CD14-positive monocyte (primary cell): ENCODE results near the gene SLIT3. TPM values are rescaled to one million over a fixed set of nuclear protein-coding genes. Genes with fewer than 3 reads are reported as not detected.

Source experiments
- DNase-seq, 3 donors: peaks; one replicate each; pipeline ENCODE4 v3.0.0-alpha.2; 2011 to 2022
- H2AFZ ChIP-seq: 2 replicates; pipeline ENCODE4 v1.6.0; 2012; ENCODE audit warnings: mild to moderate bottlenecking, low read depth, low read length, inconsistent platforms; ENCODE audit not compliant: insufficient read depth, poor library complexity, severe bottlenecking
- H3K27ac ChIP-seq, 2 donors: 1 replicate in 1 of 2; 2 replicates in 1 of 2; pipeline ENCODE4 v1.5.1; 2012 to 2013; ENCODE audit warnings: low read length in 2 of 2, control low read depth in 1 of 2, inconsistent platforms in 1 of 2, low read depth in 1 of 2, mild to moderate bottlenecking in 1 of 2
- H3K27me3 ChIP-seq, 2 donors: one replicate each; pipeline versions ENCODE4 v1.6.0 to v1.6.1; 2011 to 2013; ENCODE audit warnings: low read length in 2 of 2; ENCODE audit not compliant: control insufficient read depth in 2 of 2, insufficient read depth in 2 of 2
- H3K36me3 ChIP-seq, 2 donors: replicated peaks in 1 of 2; 1 replicate in 1 of 2; 2 replicates in 1 of 2; pipeline versions ENCODE4 v1.5.1 to v1.6.1; 2012 to 2013; ENCODE audit warnings: low read length in 2 of 2, control low read depth in 1 of 2, inconsistent platforms in 1 of 2, mild to moderate bottlenecking in 1 of 2; ENCODE audit not compliant: insufficient read depth in 2 of 2, control insufficient read depth in 1 of 2
- H3K4me1 ChIP-seq, 2 donors: 1 replicate in 1 of 2; 2 replicates in 1 of 2; pipeline versions ENCODE4 v1.5.1 to v1.6.1; 2012 to 2013; ENCODE audit warnings: low read length in 2 of 2, control low read depth in 1 of 2, inconsistent platforms in 1 of 2, mild to moderate bottlenecking in 1 of 2, moderate library complexity in 1 of 2; ENCODE audit not compliant: insufficient read depth in 2 of 2, control insufficient read depth in 1 of 2
- H3K4me2 ChIP-seq: replicated peaks from 2 replicates; pipeline ENCODE3; 2012; ENCODE audit warnings: low read length, moderate library complexity, mild to moderate bottlenecking; ENCODE audit not compliant: poor library complexity, severe bottlenecking; ENCODE audit errors: extremely low read depth
- H3K4me3 ChIP-seq, 3 experiments: fragments of 200-600 bp in 1 of 3; sonication (generic) in 1 of 3; replicated peaks in 1 of 3; 1 replicate in 2 of 3; 2 replicates in 1 of 3; pipeline ENCODE4 v1.5.1; 2011 to 2013; ENCODE audit warnings: low read length in 3 of 3, mild to moderate bottlenecking in 3 of 3, control low read depth in 2 of 3, low read depth in 2 of 3, inconsistent platforms in 1 of 3, moderate library complexity in 1 of 3
- H3K79me2 ChIP-seq: 2 replicates; pipeline ENCODE4 v1.6.0; 2012; ENCODE audit warnings: mild to moderate bottlenecking, control low read depth, inconsistent platforms, low read length, moderate library complexity; ENCODE audit not compliant: insufficient read depth
- H3K9ac ChIP-seq: 2 replicates; pipeline ENCODE4 v1.6.0; 2017; ENCODE audit warnings: low read length, mild to moderate bottlenecking; ENCODE audit not compliant: insufficient read depth, poor library complexity, severe bottlenecking
- H3K9me3 ChIP-seq, 2 donors: replicated peaks in 1 of 2; 1 replicate in 1 of 2; 2 replicates in 1 of 2; pipeline versions ENCODE4 v1.5.1 to v1.6.1; 2012 to 2013; ENCODE audit warnings: low read length in 2 of 2, control low read depth in 1 of 2; ENCODE audit not compliant: control insufficient read depth in 1 of 2, insufficient read depth in 1 of 2
- H4K20me1 ChIP-seq: 2 replicates; pipeline ENCODE4 v1.6.0; 2012; ENCODE audit warnings: mild to moderate bottlenecking, low read length, control low read depth, moderate library complexity; ENCODE audit not compliant: insufficient read depth
- H3K27ac Mint-ChIP-seq, 7 donors: one replicate each; pipeline ENCODE4 v1.8.0; 2020; ENCODE audit warnings: mild to moderate bottlenecking in 7 of 7, mixed read lengths in 7 of 7, moderate library complexity in 6 of 7, inconsistent platforms in 2 of 7
- H3K27me3 Mint-ChIP-seq, 3 donors: one replicate each; pipeline ENCODE4 v1.8.0; 2021 to 2022; ENCODE audit warnings: low read depth in 3 of 3, mild to moderate bottlenecking in 3 of 3, mixed read lengths in 3 of 3, moderate library complexity in 3 of 3, inconsistent platforms in 1 of 3
- H3K36me3 Mint-ChIP-seq, 2 donors: one replicate each; pipeline ENCODE4 v1.8.0; 2020; ENCODE audit warnings: mixed read lengths in 2 of 2, inconsistent platforms in 1 of 2, mild to moderate bottlenecking in 1 of 2
- H3K4me1 Mint-ChIP-seq: one replicate; pipeline ENCODE4 v1.8.0; 2020; ENCODE audit warnings: mild to moderate bottlenecking, mixed read lengths
- H3K4me3 Mint-ChIP-seq, 2 donors: one replicate each; pipeline ENCODE4 v1.8.0; 2020; ENCODE audit warnings: mild to moderate bottlenecking in 2 of 2, mixed read lengths in 2 of 2, moderate library complexity in 1 of 2
- H3K9me3 Mint-ChIP-seq, 7 donors: one replicate each; pipeline ENCODE4 v1.8.0; 2020 to 2022; ENCODE audit warnings: mixed read lengths in 7 of 7, mild to moderate bottlenecking in 6 of 7, moderate library complexity in 6 of 7, inconsistent platforms in 2 of 7
- CTCF ChIP-seq: fragments of 200-600 bp; IDR thresholded peaks from one replicate; pipeline ENCODE4 v1.8.0; 2022; ENCODE audit warnings: antibody characterized with exemption, mild to moderate bottlenecking
- WGBS: methylation state at CpG from one replicate; pipeline ENCODE4 v1.1.5; 2013; ENCODE audit warnings: missing lambda C conversion rate; ENCODE audit not compliant: insufficient coverage; 5-methylcytosine and 5-hydroxymethylcytosine counted together
- intact Hi-C, 2 donors: fragments of 100-400 bp; cut with micrococcal nuclease; formaldehyde crosslinking; loops; one replicate each; pipeline versions ENCODE4 v1.15.0 to v1.15.1; 2023
- polyA plus RNA-seq, 3 donors: library from polyadenylated mRNA; depleted of rRNA in 1 of 3; unstranded in 2 of 3; stranded (reverse) in 1 of 3; fragments of 300-500 nt in 2 of 3; fragments of >200 nt in 1 of 3; fragmentation: Illumina TruSeq in 2 of 3; gene quantifications; 1 replicate in 2 of 3; 2 replicates in 1 of 3; pipeline ENCODE4 v1.2.3, GENCODE V29; 2012 to 2021

The SLIT3 gene
- polyA plus RNA-seq, 3 donors: not detected

GRCh38 chr5:168865968-168866367 is 435.0 kb downstream of the SLIT3 start:
- Mint-ChIP-seq H3K4me3 (no peak overlapping the region), H3K4me1 (no peaks in the 10 kb centered on the region), H3K27ac (no peak overlapping the region), H3K9me3 (peaks cover 0 to 3% (median 0%) of the 10 kb centered on the region in 7 donors), H3K36me3 (no peaks in the 10 kb centered on the region), H3K27me3 (peaks cover 0 to 3% (median 2%) of the 10 kb centered on the region in 3 donors)
- H3K9me3 ChIP-seq: peaks cover 0 to 2% of the 10 kb centered on the region in 2 donors
- no peak overlapping the region for H3K4me2 ChIP-seq
- H3K4me1 ChIP-seq: no peaks in the 10 kb centered on the region
- H4K20me1 ChIP-seq: no peaks in the 10 kb centered on the region
- no peaks in the 10 kb centered on the region for H3K79me2 ChIP-seq
- H3K9ac ChIP-seq: no peak overlapping the region
- no peak overlapping the region for H3K27ac ChIP-seq
- H3K36me3 ChIP-seq: no peaks in the 10 kb centered on the region
- H2AFZ ChIP-seq: no peak overlapping the region
- no peak for DNase-seq
- no peak for TF ChIP-seq CTCF
- H3K27me3 ChIP-seq: no peaks in the 10 kb centered on the region
- intact Hi-C loops: no loop called here
- 100% methylated on average over 4 of the region's 5 CpGs for WGBS
- no peak overlapping the region for H3K4me3 ChIP-seq

- H3K79me2 ChIP-seq: no peaks in the 10 kb centered on the region
- no peak overlapping the region for H3K27ac Mint-ChIP-seq
- peaks cover 0 to 2% of the 10 kb centered on the region in 2 donors for H3K9me3 ChIP-seq
- H3K36me3 ChIP-seq: no peaks in the 10 kb centered on the region
- peaks cover 0 to 3% (median 0%) of the 10 kb centered on the region in 7 donors for H3K9me3 Mint-ChIP-seq
- no peaks in the 10 kb centered on the region for H3K4me1 Mint-ChIP-seq
- no peak overlapping the region for H2AFZ ChIP-seq
- no peak overlapping the region for H3K4me2 ChIP-seq
- H3K27ac ChIP-seq: no peak overlapping the region
- no peak overlapping the region for H3K4me3 Mint-ChIP-seq
- H3K27me3 Mint-ChIP-seq: no peaks in the 10 kb centered on the region
- intact Hi-C loops: no loop called here
- no peak for TF ChIP-seq CTCF
- no peak for DNase-seq
- H3K9ac ChIP-seq: no peak overlapping the region
- no peaks in the 10 kb centered on the region for H3K4me1 ChIP-seq
- H3K36me3 Mint-ChIP-seq: no peaks in the 10 kb centered on the region
- no peaks in the 10 kb centered on the region for H3K27me3 ChIP-seq
- 100% methylated on average over 4 of the region's 5 CpGs for WGBS
- no peak overlapping the region for H3K4me3 ChIP-seq
- no peaks in the 10 kb centered on the region for H4K20me1 ChIP-seq
Measured at GRCh38 chr5:168863021-168863420, 437.9 kb downstream of the SLIT3 start.
